Transverse colon (tissue), 3 donors: ENCODE data around the gene DNASE1.

Experiments
- CTCF ChIP-seq, 5 experiments: fragments of 200-600 bp in 3 of 5; fragments of 450-650 bp in 2 of 5; sonication (generic) in 3 of 5; IDR thresholded peaks; 1 replicate in 2 of 5; 2 replicates in 3 of 5; pipeline ENCODE4 v1.5.1; 2016 to 2017; ENCODE audit warnings: antibody characterized with exemption in 5 of 5, inconsistent platforms in 3 of 5, mild to moderate bottlenecking in 2 of 5, moderate library complexity in 1 of 5
- POLR2A ChIP-seq: fragments of 450-650 bp; IDR thresholded peaks from one replicate; pipeline ENCODE4 v1.6.1; 2016; ENCODE audit warnings: antibody characterized with exemption, mild to moderate bottlenecking, moderate library complexity

- TF ChIP-seq POLR2A, result no peak
- TF ChIP-seq CTCF (IDR thresholded peaks at IDR 0.05), result no peak
Measured at GRCh38 chr16:3690980-3691720, 36.7 kb downstream of the DNASE1 start.
